GM12864 (cell line): Measurements from ENCODE around the gene LILRA5.
"Not testable (repeated sequence)": the region's sequence is repeated elsewhere in the genome, so short reads cannot be mapped to it uniquely, and the experiment has no call there.

ENCODE experiments used
- DNase-seq: peaks from one replicate; pipeline ENCODE4 v3.0.0-alpha.2; 2011; ENCODE audit warnings: low read depth
- H3K4me3 ChIP-seq: 2 replicates; pipeline ENCODE4 v1.5.1; 2011; ENCODE audit warnings: mild to moderate bottlenecking, low read depth, low read length, control low read depth
- TF ChIP-seq, protein P1 (sequence below): IDR thresholded peaks from 2 replicates; pipeline ENCODE4 v1.5.1; 2011; ENCODE audit warnings: low read depth, mild to moderate bottlenecking, moderate library complexity, low read length, control low read depth, inconsistent platforms; ENCODE audit errors: missing control alignments

LILRA5 gene

DNA sequence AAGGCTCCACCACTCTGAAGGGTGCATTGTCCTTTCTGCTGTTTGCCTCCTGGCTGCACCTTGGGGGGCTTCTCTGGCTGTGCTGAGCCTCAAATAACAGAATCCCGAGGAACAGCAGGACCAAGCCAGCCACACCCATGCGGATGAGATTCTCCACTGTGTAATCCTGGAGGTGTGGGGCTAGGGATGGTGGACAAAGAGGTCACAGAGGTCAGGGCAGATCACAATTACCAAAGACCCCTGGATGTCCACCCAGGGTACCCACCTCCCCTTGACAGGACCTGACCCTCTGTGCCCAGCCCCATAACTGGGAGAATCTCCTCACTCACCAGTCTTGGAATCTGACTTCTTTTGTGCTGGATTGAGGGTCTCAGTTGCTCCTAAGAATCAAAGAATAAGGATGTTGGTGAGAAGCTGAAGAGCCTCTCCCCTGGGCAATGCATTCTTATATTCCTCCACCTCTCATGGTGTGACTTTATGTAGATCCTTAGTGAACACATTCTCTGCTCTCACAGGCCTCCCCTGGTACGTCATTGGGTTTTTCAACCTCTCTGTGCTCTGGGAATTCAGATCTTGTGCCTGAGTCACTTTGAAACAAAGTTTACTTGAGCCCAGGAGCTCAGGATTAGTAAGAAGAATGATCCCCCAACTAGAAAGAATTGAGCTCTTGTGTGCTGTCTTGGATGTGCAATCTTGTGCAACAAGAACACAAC, 20.8 kb upstream of the LILRA5 start:
- DNase-seq, result no peak
- no peak overlapping the region for H3K4me3 ChIP-seq
- TF ChIP-seq, protein P1, sequence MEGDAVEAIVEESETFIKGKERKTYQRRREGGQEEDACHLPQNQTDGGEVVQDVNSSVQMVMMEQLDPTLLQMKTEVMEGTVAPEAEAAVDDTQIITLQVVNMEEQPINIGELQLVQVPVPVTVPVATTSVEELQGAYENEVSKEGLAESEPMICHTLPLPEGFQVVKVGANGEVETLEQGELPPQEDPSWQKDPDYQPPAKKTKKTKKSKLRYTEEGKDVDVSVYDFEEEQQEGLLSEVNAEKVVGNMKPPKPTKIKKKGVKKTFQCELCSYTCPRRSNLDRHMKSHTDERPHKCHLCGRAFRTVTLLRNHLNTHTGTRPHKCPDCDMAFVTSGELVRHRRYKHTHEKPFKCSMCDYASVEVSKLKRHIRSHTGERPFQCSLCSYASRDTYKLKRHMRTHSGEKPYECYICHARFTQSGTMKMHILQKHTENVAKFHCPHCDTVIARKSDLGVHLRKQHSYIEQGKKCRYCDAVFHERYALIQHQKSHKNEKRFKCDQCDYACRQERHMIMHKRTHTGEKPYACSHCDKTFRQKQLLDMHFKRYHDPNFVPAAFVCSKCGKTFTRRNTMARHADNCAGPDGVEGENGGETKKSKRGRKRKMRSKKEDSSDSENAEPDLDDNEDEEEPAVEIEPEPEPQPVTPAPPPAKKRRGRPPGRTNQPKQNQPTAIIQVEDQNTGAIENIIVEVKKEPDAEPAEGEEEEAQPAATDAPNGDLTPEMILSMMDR, result no peak

DNA sequence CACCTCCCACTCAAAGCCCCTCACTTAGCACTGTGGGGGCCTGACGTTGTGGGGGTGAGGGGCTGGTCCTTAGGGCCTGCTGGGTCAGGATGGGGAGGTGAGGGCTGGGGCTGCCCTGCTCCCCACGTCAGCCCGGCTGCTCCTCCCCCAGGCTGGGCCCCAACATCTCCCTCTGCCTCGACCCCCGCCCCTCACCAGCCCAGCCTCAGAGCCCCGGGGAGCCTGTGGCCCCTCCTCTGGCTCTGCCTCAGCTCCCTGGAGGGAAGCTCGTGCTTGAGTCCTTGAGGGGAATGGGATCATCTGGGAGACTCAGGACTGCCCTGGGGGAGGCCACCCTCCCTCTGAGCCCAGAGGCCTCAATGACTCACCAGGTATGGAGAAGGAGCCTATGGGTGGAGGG, 19.2 kb upstream of the LILRA5 start:
- H3K4me3 ChIP-seq, result no peak overlapping the region
- DNase-seq, result no peak
- TF ChIP-seq, protein P1, result no peak

DNA sequence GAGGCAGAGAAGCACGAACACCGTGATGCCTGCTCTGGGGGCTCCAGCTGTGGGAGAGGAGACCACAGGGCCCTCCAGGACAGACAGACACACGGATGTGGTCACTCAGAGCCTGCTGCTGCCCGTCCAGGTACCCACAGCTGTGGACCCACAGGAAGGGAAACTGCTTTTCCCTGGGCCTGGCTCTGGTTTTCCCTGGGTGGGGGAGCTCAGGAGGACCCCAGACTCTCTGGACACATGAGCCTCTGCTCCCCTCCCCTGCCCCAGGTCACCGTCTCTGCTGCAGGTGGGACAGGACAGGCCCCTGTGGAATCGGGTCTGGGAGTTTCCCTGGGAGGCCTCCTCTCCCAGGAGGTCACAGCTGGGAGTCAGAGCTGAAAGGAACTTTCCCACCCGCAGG, 18.7 kb upstream of the LILRA5 start:
- DNase-seq, result no peak
- no peak overlapping the region for H3K4me3 ChIP-seq
- TF ChIP-seq, protein P1, result no peak

DNA sequence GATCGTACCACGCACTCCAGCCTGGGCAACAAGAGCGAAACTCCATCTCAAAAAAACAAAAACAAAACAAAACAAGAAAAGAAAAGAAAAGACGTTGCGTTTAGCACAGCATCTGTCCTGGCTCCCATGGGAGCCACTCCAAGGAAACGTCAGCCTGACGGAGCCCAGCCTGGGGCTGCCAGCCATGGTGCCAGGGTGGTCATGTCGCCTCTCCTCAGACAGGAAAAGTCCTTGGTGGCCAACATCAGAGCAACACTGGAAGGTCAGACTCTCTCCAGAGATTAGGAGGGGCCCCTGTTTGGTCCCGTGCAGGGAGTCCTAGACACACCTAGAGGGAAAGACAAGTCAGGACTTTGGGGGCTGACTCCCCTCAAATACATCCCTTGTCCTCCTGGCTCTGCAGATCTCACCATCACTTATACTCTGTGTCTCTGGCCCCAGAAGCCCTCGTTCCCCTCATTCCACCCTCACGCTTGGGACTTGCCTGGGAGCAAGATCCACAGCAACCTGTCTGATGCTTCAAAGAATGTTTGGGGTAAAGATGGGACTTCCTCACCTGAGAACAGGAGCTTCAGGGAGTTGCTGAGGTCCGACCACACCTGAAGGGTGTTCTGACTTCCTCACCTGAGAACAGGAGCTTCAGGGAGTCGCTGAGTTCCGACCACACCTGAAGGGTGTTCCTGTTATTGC, 16.7 kb upstream of the LILRA5 start:
- no peak for DNase-seq
- TF ChIP-seq, protein P1, result no peak

DNA sequence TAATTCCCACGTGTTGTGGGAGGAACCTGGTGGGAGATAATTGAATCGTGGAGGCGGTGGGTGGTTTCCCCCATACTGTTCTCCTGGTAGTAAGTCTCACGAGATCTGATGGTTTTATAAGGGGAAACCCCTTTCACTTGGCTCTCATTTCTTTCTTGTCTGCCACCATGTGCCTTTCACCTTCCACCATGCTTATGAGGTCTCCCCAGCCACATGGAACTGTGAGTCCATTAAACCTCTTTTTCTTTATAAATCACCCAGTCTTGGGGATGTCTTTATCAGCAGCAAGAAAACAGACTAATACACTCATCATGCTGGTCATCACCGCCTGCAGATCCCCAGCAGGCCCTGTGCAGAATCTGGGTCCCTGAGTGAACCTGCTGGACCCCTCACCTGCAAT, 15.8 kb upstream of the LILRA5 start:
- DNase-seq, H3K4me3 ChIP-seq: not testable (repeated sequence)

More for the DNA sequence above, 16.7 kb upstream of the LILRA5 start:
- H3K4me3 ChIP-seq, result no peak overlapping the region

DNA sequence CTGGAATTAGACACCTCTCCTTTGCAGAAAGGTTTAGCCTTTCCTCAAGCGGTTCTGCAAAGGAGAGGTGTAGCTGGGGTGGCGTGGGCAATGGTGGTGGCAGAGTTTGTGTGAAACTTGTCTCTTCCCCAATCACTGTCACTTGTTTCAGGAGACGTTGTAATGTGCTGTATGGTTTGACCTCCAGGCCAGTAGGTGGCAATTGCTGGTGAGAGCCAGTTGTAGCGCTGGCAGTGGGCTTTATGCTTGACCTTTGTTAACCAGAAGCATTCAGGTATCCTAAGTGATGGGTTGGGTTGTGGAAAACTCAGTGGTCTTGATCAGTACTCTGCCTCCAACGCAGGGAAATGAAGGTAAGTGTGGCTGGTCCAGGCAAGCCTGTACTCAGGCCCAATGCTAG, 12.7 kb upstream of the LILRA5 start:
- no peak overlapping the region for H3K4me3 ChIP-seq
- TF ChIP-seq, protein P1, result no peak
- no peak for DNase-seq

DNA sequence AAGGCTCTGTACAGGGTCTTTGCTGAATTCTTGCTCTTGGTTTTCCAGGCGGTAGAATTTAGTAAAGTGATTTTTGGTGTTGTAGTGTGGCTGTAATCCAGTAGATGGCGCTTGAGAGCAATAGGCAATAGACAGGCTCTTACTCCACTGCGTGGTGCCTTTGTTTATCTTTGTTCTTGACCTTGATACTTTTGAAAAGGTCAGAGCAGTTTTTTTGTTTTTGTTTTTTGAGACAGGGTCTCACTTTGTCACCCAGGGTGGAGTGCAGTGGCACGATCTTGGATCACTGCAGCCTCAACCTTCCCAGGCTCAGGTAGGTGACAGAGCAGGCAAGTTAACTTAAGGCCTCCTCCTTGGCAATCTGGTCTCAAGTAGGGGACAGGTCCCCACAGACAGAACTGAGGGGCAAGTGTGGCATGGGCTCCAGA, 12.2 kb upstream of the LILRA5 start:
- peak; percentile 18 for DNase-seq
- no peak overlapping the region for H3K4me3 ChIP-seq
- TF ChIP-seq, protein P1, result peak; percentile 90
